Sigmoid colon (tissue), 4 donors: ENCODE measurements around the gene CDK19.

Experiments
- CTCF ChIP-seq, 4 experiments: fragments of 450-650 bp in 3 of 4; fragments of 200-600 bp in 1 of 4; IDR thresholded peaks; one replicate each; pipeline ENCODE4 v1.5.1; 2016 to 2019; ENCODE audit warnings: antibody characterized with exemption in 4 of 4, mild to moderate bottlenecking in 3 of 4, moderate library complexity in 2 of 4
- POLR2AphosphoS5 ChIP-seq, 4 donors: sonication (generic); formaldehyde crosslinking; IDR thresholded peaks; one replicate each; pipeline ENCODE4 v1.6.1; 2017; ENCODE audit warnings: antibody characterized with exemption in 4 of 4

- TF ChIP-seq POLR2AphosphoS5 (IDR thresholded peaks at IDR 0.05) (no peak), CTCF (IDR thresholded peaks at IDR 0.05) (no peak)
Measured at GRCh38 chr6:110589865-110590513, 225.3 kb downstream of the CDK19 start.
